AG04450 (cell line): ENCODE results near the gene RGS17. TPM values are rescaled to one million over a fixed set of nuclear protein-coding genes. Genes with fewer than 3 reads are reported as not detected.

ENCODE experiments used
- CTCF ChIA-PET: fragments of 300-600, 350-600 bp; formaldehyde crosslinking; extraction: SDS; loops from one replicate; lab custom pipeline; 2022; ENCODE audit warnings: antibody characterized with exemption, inconsistent platforms; lab: Charles Lee
- POLR2A ChIA-PET: fragments of 350-600 bp; formaldehyde crosslinking; extraction: SDS; loops from one replicate; lab custom pipeline; 2021; ENCODE audit warnings: antibody characterized with exemption, inconsistent platforms; lab: Yijun Ruan, JAX
- DNase-seq: peaks from one replicate; pipeline ENCODE4 v3.0.0-alpha.2; 2011; ENCODE audit warnings: low read depth, low spot score
- H3K27ac ChIP-seq: one replicate; pipeline ENCODE4 v1.5.1; 2012; ENCODE audit warnings: low read depth, low read length, control low read depth
- H3K27me3 ChIP-seq: one replicate; pipeline ENCODE4 v1.6.0; 2012; ENCODE audit warnings: low read length; ENCODE audit not compliant: control insufficient read depth, insufficient read depth
- H3K4me3 ChIP-seq: 2 replicates; pipeline ENCODE4 v1.5.1; 2011; ENCODE audit warnings: mild to moderate bottlenecking, low read depth, low read length, control low read depth
- H3K9me3 ChIP-seq: 2 replicates; pipeline ENCODE4 v1.5.1; 2012; ENCODE audit warnings: low read length; ENCODE audit not compliant: control insufficient read depth, insufficient read depth
- polyA plus RNA-seq: library from polyadenylated mRNA; depleted of rRNA; stranded (reverse); fragments of >200 nt; gene quantifications from 2 replicates; pipeline ENCODE4 v1.2.3, GENCODE V29; 2011
- TF ChIP-seq, protein P1 (sequence below): IDR thresholded peaks from 2 replicates; pipeline ENCODE4 v1.5.1; 2011; ENCODE audit warnings: low read depth, low read length, control low read depth, inconsistent platforms

RGS17 gene
- polyA plus RNA-seq, 1 experiment: 12.2 TPM

DNA sequence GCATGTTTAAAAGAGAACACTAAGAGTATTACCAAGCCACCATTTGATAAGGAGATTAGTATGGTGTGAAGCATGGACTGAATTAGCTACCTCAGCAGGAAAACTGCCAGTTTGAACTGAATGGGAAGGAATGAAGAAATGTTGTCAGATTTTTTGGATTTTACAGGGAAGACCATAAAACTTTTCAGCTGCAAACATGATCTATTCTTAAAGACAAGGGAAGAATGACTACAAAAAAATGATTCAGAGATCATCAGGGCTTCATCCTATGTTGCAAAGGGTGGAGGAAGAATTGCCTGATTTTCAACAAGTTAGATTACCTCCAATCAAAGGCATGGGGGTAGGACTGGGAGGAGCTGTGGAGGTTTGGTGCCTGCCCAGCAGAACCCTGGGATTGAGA, 79.3 kb downstream of the RGS17 start:
- no peaks in the 10 kb centered on the region for H3K9me3 ChIP-seq
- TF ChIP-seq, protein P1, sequence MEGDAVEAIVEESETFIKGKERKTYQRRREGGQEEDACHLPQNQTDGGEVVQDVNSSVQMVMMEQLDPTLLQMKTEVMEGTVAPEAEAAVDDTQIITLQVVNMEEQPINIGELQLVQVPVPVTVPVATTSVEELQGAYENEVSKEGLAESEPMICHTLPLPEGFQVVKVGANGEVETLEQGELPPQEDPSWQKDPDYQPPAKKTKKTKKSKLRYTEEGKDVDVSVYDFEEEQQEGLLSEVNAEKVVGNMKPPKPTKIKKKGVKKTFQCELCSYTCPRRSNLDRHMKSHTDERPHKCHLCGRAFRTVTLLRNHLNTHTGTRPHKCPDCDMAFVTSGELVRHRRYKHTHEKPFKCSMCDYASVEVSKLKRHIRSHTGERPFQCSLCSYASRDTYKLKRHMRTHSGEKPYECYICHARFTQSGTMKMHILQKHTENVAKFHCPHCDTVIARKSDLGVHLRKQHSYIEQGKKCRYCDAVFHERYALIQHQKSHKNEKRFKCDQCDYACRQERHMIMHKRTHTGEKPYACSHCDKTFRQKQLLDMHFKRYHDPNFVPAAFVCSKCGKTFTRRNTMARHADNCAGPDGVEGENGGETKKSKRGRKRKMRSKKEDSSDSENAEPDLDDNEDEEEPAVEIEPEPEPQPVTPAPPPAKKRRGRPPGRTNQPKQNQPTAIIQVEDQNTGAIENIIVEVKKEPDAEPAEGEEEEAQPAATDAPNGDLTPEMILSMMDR: no peak
- H3K27me3 ChIP-seq: no peaks in the 10 kb centered on the region
- no peak overlapping the region for H3K27ac ChIP-seq
- no peak overlapping the region for H3K4me3 ChIP-seq
- DNase-seq: no peak
- ChIA-PET POLR2A (no interaction called here), CTCF (interaction anchor here (0.8 kb wide), 1 partner anchor 14 kb away, joined by 3 read pairs; no protein-coding TSS in a partner anchor)

DNA sequence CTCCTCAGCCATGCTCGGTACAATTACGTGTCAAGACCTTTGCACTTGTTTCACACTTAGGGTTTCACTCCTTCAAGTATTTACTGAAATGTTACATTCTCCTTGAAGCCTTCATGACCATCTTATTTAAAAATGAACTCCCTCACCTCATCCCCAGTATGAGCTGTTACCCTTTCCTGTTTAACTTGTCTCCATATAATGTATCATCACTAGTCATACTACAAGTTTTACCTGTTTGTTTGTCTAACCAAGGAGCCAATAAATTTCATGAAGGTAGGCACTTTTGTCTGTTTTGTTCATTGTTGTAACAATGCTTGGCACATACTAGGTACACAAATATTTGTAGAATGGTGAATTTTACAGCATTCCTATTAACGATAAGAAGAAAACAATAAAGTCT, 82.5 kb downstream of the RGS17 start:
- ChIA-PET CTCF (no interaction called here), POLR2A (no interaction called here)
- H3K27me3 ChIP-seq: no peaks in the 10 kb centered on the region
- TF ChIP-seq, protein P1: no peak
- DNase-seq: no peak
- H3K4me3 ChIP-seq: no peak overlapping the region
- no peak overlapping the region for H3K27ac ChIP-seq
- H3K9me3 ChIP-seq: no peaks in the 10 kb centered on the region

- no peaks in the 10 kb centered on the region for H3K27me3 ChIP-seq
- POLR2A ChIA-PET: no interaction called here
- TF ChIP-seq, protein P1: no peak
- CTCF ChIA-PET: interaction anchor here (1.0 kb wide), 1 partner anchor 184 kb away, joined by 3 read pairs; no protein-coding TSS in a partner anchor
- no peak for DNase-seq
- H3K27ac ChIP-seq: no peak overlapping the region
- no peaks in the 10 kb centered on the region for H3K9me3 ChIP-seq
- no peak overlapping the region for H3K4me3 ChIP-seq
Measured at GRCh38 chr6:153047386-153047785, 83.7 kb downstream of the RGS17 start.

- TF ChIP-seq, protein P1: no peak
- ChIA-PET CTCF (interaction anchor here (1.2 kb wide), 1 partner anchor 12 kb away, joined by 3 read pairs; no protein-coding TSS in a partner anchor), POLR2A (no interaction called here)
- no peak for DNase-seq
- no peak overlapping the region for H3K27ac ChIP-seq
- no peak overlapping the region for H3K4me3 ChIP-seq
- H3K27me3 ChIP-seq: no peaks in the 10 kb centered on the region
- H3K9me3 ChIP-seq: no peaks in the 10 kb centered on the region
Measured at GRCh38 chr6:153045271-153045670, 85.8 kb downstream of the RGS17 start.

GRCh38 chr6:153044295-153044694, 86.8 kb downstream of the RGS17 start:
- Histone ChIP-seq H3K27ac (no peak overlapping the region), H3K4me3 (no peak overlapping the region), H3K27me3 (no peaks in the 10 kb centered on the region), H3K9me3 (no peaks in the 10 kb centered on the region)
- TF ChIP-seq, protein P1: no peak
- no peak for DNase-seq
- POLR2A ChIA-PET: no interaction called here
- CTCF ChIA-PET: interaction anchor here (1.2 kb wide), 1 partner anchor 11 kb away, joined by 3 read pairs; no protein-coding TSS in a partner anchor
